Muscle layer of duodenum (tissue), 2 donors: ENCODE results near the gene FAM89A.
"Not testable (repeated sequence)": the region's sequence is repeated elsewhere in the genome, so short reads cannot be mapped to it uniquely, and the experiment has no call there.

Experiments used
- H3K27ac ChIP-seq: one replicate; pipeline ENCODE4 v1.7.0; 2013; ENCODE audit warnings: mild to moderate bottlenecking, low read length
- H3K27me3 ChIP-seq: one replicate; pipeline ENCODE4 v1.7.0; 2013; ENCODE audit warnings: low read depth, mild to moderate bottlenecking, control low read depth, low read length
- H3K36me3 ChIP-seq, 2 donors: one replicate each; pipeline ENCODE4 v1.7.0; 2013; ENCODE audit warnings: low read length in 2 of 2, control low read depth in 1 of 2, mild to moderate bottlenecking in 1 of 2; ENCODE audit not compliant: insufficient read depth in 2 of 2, control insufficient read depth in 1 of 2
- H3K4me1 ChIP-seq, 2 donors: one replicate each; pipeline ENCODE4 v1.7.0; 2013; ENCODE audit warnings: low read length in 2 of 2, mild to moderate bottlenecking in 2 of 2, control low read depth in 1 of 2, moderate library complexity in 1 of 2; ENCODE audit not compliant: insufficient read depth in 2 of 2, control insufficient read depth in 1 of 2
- H3K4me3 ChIP-seq, 2 donors: one replicate each; pipeline ENCODE4 v1.7.0; 2013; ENCODE audit warnings: low read length in 2 of 2, low read depth in 1 of 2, mild to moderate bottlenecking in 1 of 2
- H3K9me3 ChIP-seq, 2 donors: one replicate each; pipeline ENCODE4 v1.7.0; 2013; ENCODE audit warnings: low read length in 2 of 2, control low read depth in 1 of 2, mild to moderate bottlenecking in 1 of 2; ENCODE audit not compliant: control insufficient read depth in 1 of 2
- donor health status: healthy.

FAM89A gene

GRCh38 chr1:230984622-230985515, 55.2 kb downstream of the FAM89A start:
- H3K9me3 ChIP-seq, H3K27ac ChIP-seq, H3K36me3 ChIP-seq, H3K4me3 ChIP-seq, H3K4me1 ChIP-seq, H3K27me3 ChIP-seq: not testable (repeated sequence)

DNA sequence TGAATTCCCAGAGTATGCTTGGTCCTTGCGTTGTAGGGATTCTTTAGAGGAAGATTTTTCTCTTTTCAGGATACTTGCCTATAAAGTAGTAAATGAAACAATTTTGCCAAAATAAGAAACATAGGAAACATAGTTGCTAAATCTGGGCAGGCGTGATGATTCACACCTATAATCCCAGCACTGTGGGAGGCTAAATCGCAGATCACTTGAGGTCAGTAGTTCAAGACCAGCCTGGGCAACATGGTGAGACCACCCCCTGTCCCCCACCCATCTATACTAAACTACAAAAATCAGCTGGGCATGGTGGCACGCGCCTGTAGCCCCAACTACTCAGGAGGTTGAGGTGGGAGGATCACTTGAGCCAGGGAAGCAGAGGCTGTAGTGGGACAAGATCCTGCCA, 56.2 kb downstream of the FAM89A start:
- Histone ChIP-seq H3K4me3 (no peak overlapping the region), H3K27ac (no peak overlapping the region), H3K9me3 (no peaks in the 10 kb centered on the region), H3K36me3 (peaks cover 0 to 4% of the 10 kb centered on the region in 2 donors), H3K4me1 (peaks cover 9 to 12% of the 10 kb centered on the region in 2 donors), H3K27me3 (no peaks in the 10 kb centered on the region)

DNA sequence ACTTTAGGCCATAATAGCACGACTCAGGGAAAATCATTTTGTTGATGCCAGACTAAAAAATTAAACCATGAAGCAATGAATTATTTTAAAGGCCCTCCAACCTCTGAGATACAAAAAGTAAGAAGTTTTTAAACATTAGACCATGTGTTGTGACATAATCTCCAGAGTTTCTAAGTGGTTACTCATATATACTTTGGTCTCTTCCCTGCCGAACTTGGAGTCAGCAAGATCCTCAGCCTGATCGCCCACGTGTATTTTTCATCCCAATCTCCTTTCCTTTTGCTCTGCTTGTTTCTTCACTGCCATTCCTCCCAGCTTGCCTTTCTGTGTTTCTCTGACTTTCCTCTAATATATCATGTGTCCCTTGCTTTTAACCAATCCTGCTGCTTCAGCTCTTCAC, 57.4 kb downstream of the FAM89A start:
- Histone ChIP-seq H3K27ac (no peak overlapping the region), H3K4me1 (peaks cover 9 to 15% of the 10 kb centered on the region in 2 donors), H3K4me3 (no peak overlapping the region), H3K9me3 (no peaks in the 10 kb centered on the region), H3K27me3 (no peaks in the 10 kb centered on the region), H3K36me3 (peaks cover 0 to 4% of the 10 kb centered on the region in 2 donors)

- H3K4me1 ChIP-seq, result peaks cover 9 to 26% of the 10 kb centered on the region in 2 donors
- no peaks in the 10 kb centered on the region for H3K9me3 ChIP-seq
- H3K27me3 ChIP-seq, result no peaks in the 10 kb centered on the region
- peak overlapping the region; percentile 70 for H3K27ac ChIP-seq
- H3K4me3 ChIP-seq, result peak overlapping the region; percentile 96
- H3K36me3 ChIP-seq, result peaks cover 0 to 10% of the 10 kb centered on the region in 2 donors
Observed at GRCh38 chr1:230979952-230980351, 60.1 kb downstream of the FAM89A start.

GRCh38 chr1:230979389-230979716, 60.7 kb downstream of the FAM89A start:
- Histone ChIP-seq H3K4me3 (peak overlapping the region; percentile 96), H3K4me1 (peaks cover 9 to 26% of the 10 kb centered on the region in 2 donors), H3K36me3 (peaks cover 0 to 10% of the 10 kb centered on the region in 2 donors), H3K27ac (peak overlapping the region; percentile 70), H3K27me3 (no peaks in the 10 kb centered on the region), H3K9me3 (no peaks in the 10 kb centered on the region)

GRCh38 chr1:230978491-230979388, 61.3 kb downstream of the FAM89A start, which contains the start of the genes ARV1 and TTC13:
ARV1 (plus strand) TSS chr1:230979094; CDS start chr1:230979106, 12 bp downstream.
TTC13 (minus strand) TSS chr1:230978861; CDS start chr1:230978830, 31 bp downstream.
- peaks cover 0 to 10% of the 10 kb centered on the region in 2 donors for H3K36me3 ChIP-seq
- H3K27me3 ChIP-seq, result no peaks in the 10 kb centered on the region
- peak within 1 kb of the TSS; percentile 96 for H3K4me3 ChIP-seq
- H3K9me3 ChIP-seq, result no peaks in the 10 kb centered on the region
- H3K27ac ChIP-seq, result peak within 1 kb of the TSS; percentile 70
- peaks cover 9 to 26% of the 10 kb centered on the region in 2 donors for H3K4me1 ChIP-seq

- Histone ChIP-seq H3K4me3 (peak overlapping the region; percentile 70 to 96), H3K4me1 (peaks cover 9 to 26% of the 10 kb centered on the region in 2 donors), H3K27me3 (no peaks in the 10 kb centered on the region), H3K36me3 (peaks cover 0 to 10% of the 10 kb centered on the region in 2 donors), H3K9me3 (no peaks in the 10 kb centered on the region), H3K27ac (peak overlapping the region; percentile 24)
Observed at GRCh38 chr1:230977761-230978490, 62.1 kb downstream of the FAM89A start.

- Histone ChIP-seq H3K4me3 (peak overlapping the region; percentile 70 to 96), H3K4me1 (peaks cover 9 to 26% of the 10 kb centered on the region in 2 donors), H3K27ac (peak overlapping the region; percentile 24), H3K9me3 (no peaks in the 10 kb centered on the region), H3K36me3 (peaks cover 0 to 6% of the 10 kb centered on the region in 2 donors), H3K27me3 (no peaks in the 10 kb centered on the region)
Observed at GRCh38 chr1:230976825-230977747, 63.0 kb downstream of the FAM89A start.

GRCh38 chr1:230976360-230976759, 63.7 kb downstream of the FAM89A start:
- Histone ChIP-seq H3K4me1 (peaks cover 9 to 26% of the 10 kb centered on the region in 2 donors), H3K27ac (no peak overlapping the region), H3K27me3 (no peaks in the 10 kb centered on the region), H3K36me3 (peaks cover 0 to 6% of the 10 kb centered on the region in 2 donors), H3K9me3 (no peaks in the 10 kb centered on the region), H3K4me3 (no peak overlapping the region)

DNA sequence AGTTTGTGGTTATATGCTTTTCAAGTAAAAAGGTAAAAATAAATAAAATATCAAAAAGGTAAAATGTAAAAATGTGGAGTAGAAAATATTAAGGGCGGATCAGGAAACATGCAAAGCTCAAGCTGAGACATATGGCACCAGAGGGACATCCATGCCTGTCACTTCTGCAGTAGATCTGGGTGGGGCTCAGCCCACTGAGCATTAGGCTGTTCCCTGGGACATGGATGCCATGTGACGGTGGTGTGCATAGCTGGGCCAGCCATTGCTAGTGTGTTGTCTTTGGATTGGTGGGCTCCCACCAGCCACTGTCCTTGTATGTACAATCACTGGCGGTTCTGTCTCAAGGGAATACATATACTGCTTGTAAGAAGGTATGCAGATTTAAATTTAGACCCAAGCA, 64.4 kb downstream of the FAM89A start:
- Histone ChIP-seq H3K4me3 (no peak overlapping the region), H3K4me1 (peaks cover 9 to 26% of the 10 kb centered on the region in 2 donors), H3K9me3 (no peaks in the 10 kb centered on the region), H3K36me3 (peaks cover 0 to 6% of the 10 kb centered on the region in 2 donors), H3K27ac (no peak overlapping the region), H3K27me3 (no peaks in the 10 kb centered on the region)
